ENCODE results near the gene CKMT2. TPM values are rescaled to one million over a fixed set of nuclear protein-coding genes. Genes with fewer than 3 reads are reported as not detected.

CKMT2 gene
- polyA plus RNA-seq, 1 experiment: 0.11 TPM

GRCh38 chr5:81250004-81250403 is 16.9 kb downstream of the CKMT2 start:
- DNase-seq (ENCODE audit: low read depth, low spot score): no peak
- H3K9me3 ChIP-seq (ENCODE audit: control insufficient read depth, insufficient read depth, low read length): peaks cover 3% of the 10 kb centered on the region; the same call in 1 of the 2 replicates
- ChIA-PET POLR2A (interaction anchor here (0.6 kb wide), 1 partner anchor 21 kb away, joined by 4 read pairs; no protein-coding TSS in a partner anchor), CTCF (interaction anchor here (2.3 kb wide), 1 partner anchor 55 kb away, joined by 6 read pairs; no protein-coding TSS in a partner anchor)
- H3K27ac ChIP-seq (ENCODE audit: low read depth, low read length): no peak overlapping the region
- TF ChIP-seq, protein P1, sequence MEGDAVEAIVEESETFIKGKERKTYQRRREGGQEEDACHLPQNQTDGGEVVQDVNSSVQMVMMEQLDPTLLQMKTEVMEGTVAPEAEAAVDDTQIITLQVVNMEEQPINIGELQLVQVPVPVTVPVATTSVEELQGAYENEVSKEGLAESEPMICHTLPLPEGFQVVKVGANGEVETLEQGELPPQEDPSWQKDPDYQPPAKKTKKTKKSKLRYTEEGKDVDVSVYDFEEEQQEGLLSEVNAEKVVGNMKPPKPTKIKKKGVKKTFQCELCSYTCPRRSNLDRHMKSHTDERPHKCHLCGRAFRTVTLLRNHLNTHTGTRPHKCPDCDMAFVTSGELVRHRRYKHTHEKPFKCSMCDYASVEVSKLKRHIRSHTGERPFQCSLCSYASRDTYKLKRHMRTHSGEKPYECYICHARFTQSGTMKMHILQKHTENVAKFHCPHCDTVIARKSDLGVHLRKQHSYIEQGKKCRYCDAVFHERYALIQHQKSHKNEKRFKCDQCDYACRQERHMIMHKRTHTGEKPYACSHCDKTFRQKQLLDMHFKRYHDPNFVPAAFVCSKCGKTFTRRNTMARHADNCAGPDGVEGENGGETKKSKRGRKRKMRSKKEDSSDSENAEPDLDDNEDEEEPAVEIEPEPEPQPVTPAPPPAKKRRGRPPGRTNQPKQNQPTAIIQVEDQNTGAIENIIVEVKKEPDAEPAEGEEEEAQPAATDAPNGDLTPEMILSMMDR (IDR thresholded peaks at IDR 0.05; ENCODE audit: low read depth, low read length): no peak
- no peaks in the 10 kb centered on the region for H3K27me3 ChIP-seq (ENCODE audit: control insufficient read depth, insufficient read depth, low read length)
- H3K4me3 ChIP-seq (ENCODE audit: low read depth, low read length): no peak overlapping the region

DNA sequence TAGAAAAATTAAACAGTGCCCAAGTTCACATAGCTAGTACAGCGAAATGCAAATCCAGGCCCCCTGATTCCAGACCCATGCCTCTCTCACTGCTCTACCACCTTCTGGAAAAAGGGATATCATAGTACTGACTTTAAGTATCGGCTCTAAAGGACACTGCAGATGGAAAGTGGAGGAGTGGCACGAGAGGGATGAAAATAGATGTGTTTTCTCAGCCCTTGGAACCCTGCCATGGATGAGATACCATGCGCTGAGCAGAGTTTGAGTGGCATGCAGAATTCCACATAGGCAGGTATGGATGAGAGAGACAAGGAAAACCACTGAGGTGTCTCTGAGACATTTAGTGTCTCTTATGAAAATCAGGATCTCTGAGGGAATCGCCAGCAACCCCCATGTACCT is 18.8 kb downstream of the CKMT2 start:
- CTCF ChIA-PET: no interaction called here
- TF ChIP-seq, protein P1 (IDR thresholded peaks at IDR 0.05; ENCODE audit: low read depth, low read length): no peak
- POLR2A ChIA-PET: no interaction called here
- no peak for DNase-seq (ENCODE audit: low read depth, low spot score)
- Histone ChIP-seq H3K4me3 (ENCODE audit: low read depth, low read length) (no peak overlapping the region), H3K27ac (ENCODE audit: low read depth, low read length) (no peak overlapping the region), H3K27me3 (ENCODE audit: control insufficient read depth, insufficient read depth, low read length) (no peaks in the 10 kb centered on the region), H3K9me3 (ENCODE audit: control insufficient read depth, insufficient read depth, low read length) (peaks cover 4% of the 10 kb centered on the region; the same call in 1 of the 2 replicates)

- Histone ChIP-seq H3K27me3 (ENCODE audit: control insufficient read depth, insufficient read depth, low read length) (no peaks in the 10 kb centered on the region), H3K27ac (ENCODE audit: low read depth, low read length) (no peak overlapping the region), H3K4me3 (ENCODE audit: low read depth, low read length) (no peak overlapping the region), H3K9me3 (ENCODE audit: control insufficient read depth, insufficient read depth, low read length) (peaks cover 4% of the 10 kb centered on the region; the same call in 1 of the 2 replicates)
- ChIA-PET POLR2A (no interaction called here), CTCF (interaction anchor here (1.6 kb wide), 1 partner anchor 47 kb away, joined by 4 read pairs; no protein-coding TSS in a partner anchor)
- TF ChIP-seq, protein P1 (IDR thresholded peaks at IDR 0.05; ENCODE audit: low read depth, low read length): no peak
- no peak for DNase-seq (ENCODE audit: low read depth, low spot score)
These were observed 19.8 kb downstream of the CKMT2 start for GRCh38 chr5:81252904-81253303.

DNA sequence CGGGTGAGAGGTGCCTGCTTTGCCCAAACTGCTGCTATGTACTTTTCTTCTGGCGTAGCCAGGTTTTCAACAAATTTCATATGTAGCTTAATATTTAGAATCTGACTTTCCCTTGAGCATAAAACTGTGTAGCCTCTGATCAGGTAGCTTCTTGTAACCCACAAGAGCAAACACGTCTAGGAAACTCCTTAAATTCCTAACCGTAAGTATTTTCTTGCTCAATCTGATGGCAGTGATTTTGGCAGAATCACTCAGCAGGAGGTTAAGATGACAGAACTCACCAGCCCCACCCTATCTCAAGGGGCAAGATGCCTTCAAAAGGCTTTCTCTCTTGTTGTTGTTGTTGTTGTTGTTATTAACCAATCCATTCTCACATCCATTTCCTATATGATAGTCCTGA is 20.8 kb downstream of the CKMT2 start:
- no peak for DNase-seq (ENCODE audit: low read depth, low spot score)
- Histone ChIP-seq H3K27me3 (ENCODE audit: control insufficient read depth, insufficient read depth, low read length) (no peaks in the 10 kb centered on the region), H3K4me3 (ENCODE audit: low read depth, low read length) (no peak overlapping the region), H3K9me3 (ENCODE audit: control insufficient read depth, insufficient read depth, low read length) (peaks cover 4% of the 10 kb centered on the region; the same call in 1 of the 2 replicates), H3K27ac (ENCODE audit: low read depth, low read length) (no peak overlapping the region)
- ChIA-PET POLR2A (no interaction called here), CTCF (interaction anchor here (1.6 kb wide), 1 partner anchor 46 kb away, joined by 4 read pairs; no protein-coding TSS in a partner anchor)
- TF ChIP-seq, protein P1 (IDR thresholded peaks at IDR 0.05; ENCODE audit: low read depth, low read length): no peak

DNA sequence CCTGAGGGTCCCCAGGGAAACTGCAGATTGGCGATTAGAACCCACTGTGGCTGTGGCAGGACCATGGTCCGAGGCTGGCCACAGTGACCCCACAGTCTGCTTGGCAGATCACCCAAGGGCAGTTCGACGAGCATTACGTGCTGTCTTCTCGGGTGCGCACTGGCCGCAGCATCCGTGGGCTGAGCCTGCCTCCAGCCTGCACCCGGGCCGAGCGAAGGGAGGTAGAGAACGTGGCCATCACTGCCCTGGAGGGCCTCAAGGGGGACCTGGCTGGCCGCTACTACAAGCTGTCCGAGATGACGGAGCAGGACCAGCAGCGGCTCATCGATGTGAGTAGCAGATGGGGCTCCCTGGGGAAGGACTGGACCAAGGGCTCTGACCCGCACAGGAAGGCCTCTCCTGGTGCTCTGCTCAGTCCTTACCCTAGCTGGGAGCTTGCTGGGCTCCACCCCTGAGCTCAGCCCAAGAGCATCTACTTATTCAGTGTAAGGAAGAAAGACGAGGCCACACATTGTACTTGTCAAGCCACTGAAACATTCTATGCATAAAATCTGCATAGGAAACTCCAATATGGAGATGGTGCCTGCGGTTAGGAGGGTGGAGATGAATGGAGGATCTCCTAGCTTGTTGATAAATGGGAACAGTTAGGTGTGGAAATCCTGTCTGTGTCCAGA is 21.9 kb downstream of the CKMT2 start:
- Histone ChIP-seq H3K27ac (ENCODE audit: low read depth, low read length) (no peak overlapping the region), H3K9me3 (ENCODE audit: control insufficient read depth, insufficient read depth, low read length) (peaks cover 4% of the 10 kb centered on the region; the same call in 1 of the 2 replicates), H3K27me3 (ENCODE audit: control insufficient read depth, insufficient read depth, low read length) (no peaks in the 10 kb centered on the region), H3K4me3 (ENCODE audit: low read depth, low read length) (no peak overlapping the region)
- POLR2A ChIA-PET: no interaction called here
- CTCF ChIA-PET: no interaction called here
- no peak for DNase-seq (ENCODE audit: low read depth, low spot score)
- TF ChIP-seq, protein P1 (IDR thresholded peaks at IDR 0.05; ENCODE audit: low read depth, low read length): no peak
